H1 (cell line): ENCODE measurements around the gene IL5. TPM values are rescaled to one million over a fixed set of nuclear protein-coding genes. Genes with fewer than 3 reads are reported as not detected.

Experiments used
- CTCF ChIA-PET: fragments of 300-600 bp; sonication (Branson Sonifier 250); formaldehyde crosslinking; loops from one replicate; lab custom pipeline; 2021; ENCODE audit not compliant: partially characterized antibody; lab: Charles Lee
- POLR2A ChIA-PET: fragments of 300-600 bp; sonication (Branson Sonifier 250); formaldehyde crosslinking; loops from one replicate; lab custom pipeline; 2021; ENCODE audit warnings: inconsistent platforms; ENCODE audit not compliant: partially characterized antibody; lab: Charles Lee
- DNase-seq, 2 experiments: peaks; one replicate each; pipeline versions ENCODE4 v3.0.0 to v3.0.0-alpha.2; 2010 to 2022; ENCODE audit warnings: low spot score in 2 of 2, low read depth in 1 of 2, mixed read lengths in 1 of 2
- FAIRE-seq: peaks from 2 replicates; lab custom pipeline; 2011; peaks lifted over from hg19 to GRCh38; lab: Jason Lieb, UNC
- H2AFZ ChIP-seq: 2 replicates; pipeline ENCODE4 v1.8.1; 2012; ENCODE audit warnings: low read length, inconsistent platforms
- H2AK5ac ChIP-seq: 2 replicates; pipeline ENCODE4 v1.6.1; 2013; ENCODE audit warnings: low read depth, low read length
- H2BK120ac ChIP-seq: replicated peaks from 2 replicates; pipeline ENCODE3; 2013; ENCODE audit warnings: low read depth, low read length, inconsistent platforms
- H2BK12ac ChIP-seq: 2 replicates; pipeline ENCODE4 v1.6.1; 2013; ENCODE audit warnings: low read depth, low read length
- H2BK15ac ChIP-seq: 2 replicates; pipeline ENCODE4 v1.6.1; 2013; ENCODE audit warnings: low read length
- H2BK20ac ChIP-seq: 2 replicates; pipeline ENCODE4 v1.6.1; 2013; ENCODE audit warnings: low read length
- H2BK5ac ChIP-seq: 2 replicates; pipeline ENCODE4 v1.6.1; 2013; ENCODE audit warnings: low read depth, low read length
- H3K14ac ChIP-seq: 2 replicates; pipeline ENCODE4 v1.6.1; 2013; ENCODE audit warnings: inconsistent platforms; ENCODE audit not compliant: insufficient read length
- H3K18ac ChIP-seq: 2 replicates; pipeline ENCODE4 v1.6.1; 2013; ENCODE audit warnings: low read length; ENCODE audit errors: extremely low read depth
- H3K23ac ChIP-seq: 2 replicates; pipeline ENCODE4 v1.6.1; 2013; ENCODE audit warnings: inconsistent platforms; ENCODE audit not compliant: insufficient read length
- H3K23me2 ChIP-seq: 2 replicates; pipeline ENCODE4 v1.6.1; 2013; ENCODE audit warnings: low read depth, low read length
- H3K27ac ChIP-seq: 2 replicates; pipeline ENCODE4 v1.6.1; 2011; ENCODE audit warnings: low read depth, low read length, inconsistent platforms
- H3K27me3 ChIP-seq, 4 experiments: replicated peaks in 1 of 4; 1 replicate in 1 of 4; 2 replicates in 3 of 4; pipeline versions ENCODE4 v1.6.1 to v1.8.1; 2011 to 2013; ENCODE audit warnings: low read length in 3 of 4, mild to moderate bottlenecking in 3 of 4, inconsistent platforms in 2 of 4, mixed read lengths in 2 of 4, moderate library complexity in 1 of 4; ENCODE audit not compliant: control insufficient read depth in 3 of 4, insufficient read depth in 3 of 4; ENCODE audit errors: extremely low read depth in 1 of 4
- H3K36me3 ChIP-seq, 4 experiments: 2 replicates each; pipeline versions ENCODE4 v1.6.1 to v1.8.1; 2011 to 2013; ENCODE audit warnings: mild to moderate bottlenecking in 4 of 4, low read length in 3 of 4, moderate library complexity in 2 of 4, control low read depth in 1 of 4, inconsistent platforms in 1 of 4; ENCODE audit not compliant: insufficient read depth in 4 of 4, control insufficient read depth in 2 of 4
- H3K4ac ChIP-seq: replicated peaks from 2 replicates; pipeline ENCODE3; 2013; ENCODE audit warnings: low read length, low read depth, mixed read lengths, inconsistent platforms; ENCODE audit not compliant: insufficient read length
- H3K4me1 ChIP-seq, 4 experiments: replicated peaks in 1 of 4; 1 replicate in 1 of 4; 2 replicates in 3 of 4; pipeline versions ENCODE4 v1.6.1 to v1.8.1; 2011 to 2013; ENCODE audit warnings: low read length in 3 of 4, inconsistent platforms in 2 of 4, mixed read lengths in 1 of 4; ENCODE audit not compliant: insufficient read depth in 4 of 4, control insufficient read depth in 3 of 4
- H3K4me2 ChIP-seq, 2 experiments: 2 replicates each; pipeline versions ENCODE4 v1.6.1 to v1.8.1; 2011 to 2013; ENCODE audit warnings: low read depth in 2 of 2, low read length in 2 of 2, control low read depth in 1 of 2, inconsistent platforms in 1 of 2, mild to moderate bottlenecking in 1 of 2; ENCODE audit not compliant: insufficient read depth in 1 of 2
- H3K4me3 ChIP-seq, 4 experiments: fragments of 200-600, 300-600 bp in 1 of 4; sonication (generic), shearing (Covaris generic), sonication (Bioruptor Twin) in 1 of 4; 2 replicates each; pipeline versions ENCODE4 v1.5.1 to v1.8.1; 2011 to 2016; ENCODE audit warnings: low read length in 4 of 4, low read depth in 3 of 4, control low read depth in 2 of 4, inconsistent platforms in 2 of 4, mild to moderate bottlenecking in 2 of 4, mixed read lengths in 1 of 4, moderate library complexity in 1 of 4; ENCODE audit not compliant: insufficient read depth in 2 of 4; ENCODE audit errors: extremely low read depth in 1 of 4
- H3K56ac ChIP-seq: replicated peaks from 2 replicates; pipeline ENCODE3; 2013; ENCODE audit warnings: low read depth, mild to moderate bottlenecking, mixed read lengths, low read length, inconsistent platforms; ENCODE audit not compliant: insufficient read length
- H3K79me1 ChIP-seq: 2 replicates; pipeline ENCODE4 v1.6.1; 2013; ENCODE audit warnings: low read depth, low read length, control low read depth
- H3K79me2 ChIP-seq, 2 experiments: 2 replicates each; pipeline versions ENCODE4 v1.6.1 to v1.8.1; 2012 to 2013; ENCODE audit warnings: low read length in 2 of 2, mild to moderate bottlenecking in 2 of 2, inconsistent platforms in 1 of 2; ENCODE audit not compliant: insufficient read depth in 2 of 2, control insufficient read depth in 1 of 2
- H3K9ac ChIP-seq, 4 experiments: replicated peaks in 1 of 4; 1 replicate in 1 of 4; 2 replicates in 3 of 4; pipeline versions ENCODE4 v1.6.1 to v1.8.1; 2011 to 2013; ENCODE audit warnings: low read depth in 3 of 4, low read length in 3 of 4, control low read depth in 2 of 4, mild to moderate bottlenecking in 2 of 4, moderate library complexity in 2 of 4, inconsistent platforms in 1 of 4; ENCODE audit errors: extremely low read depth in 1 of 4
- H3K9me3 ChIP-seq, 2 experiments: 2 replicates each; pipeline versions ENCODE4 v1.6.1 to v1.8.1; 2012 to 2013; ENCODE audit warnings: mild to moderate bottlenecking in 2 of 2, moderate library complexity in 2 of 2, control low read depth in 1 of 2, inconsistent platforms in 1 of 2, low read depth in 1 of 2, low read length in 1 of 2, mixed read lengths in 1 of 2; ENCODE audit not compliant: insufficient read depth in 2 of 2
- H4K20me1 ChIP-seq, 2 experiments: replicated peaks in 1 of 2; 2 replicates each; pipeline versions ENCODE3 to v1.8.1; 2011 to 2013; ENCODE audit warnings: inconsistent platforms in 2 of 2, low read length in 2 of 2, mild to moderate bottlenecking in 1 of 2; ENCODE audit not compliant: insufficient read depth in 2 of 2, control insufficient read depth in 1 of 2
- H4K5ac ChIP-seq: 2 replicates; pipeline ENCODE4 v1.6.1; 2013; ENCODE audit warnings: low read length, low read depth, mixed read lengths, inconsistent platforms; ENCODE audit not compliant: insufficient read length
- H4K8ac ChIP-seq: 2 replicates; pipeline ENCODE4 v1.8.0; 2013; ENCODE audit warnings: mild to moderate bottlenecking, moderate library complexity, low read length, inconsistent platforms; ENCODE audit not compliant: insufficient read depth; ENCODE audit errors: extremely low read depth
- H4K91ac ChIP-seq: replicated peaks from 2 replicates; pipeline ENCODE3; 2013; ENCODE audit warnings: low read length, mixed read lengths, inconsistent platforms; ENCODE audit not compliant: insufficient read length
- CBX5 ChIP-seq: fragments of 300-800, 300-1000 bp; sonication (generic); IDR thresholded peaks from 2 replicates; pipeline ENCODE4 v1.7.1; 2016; ENCODE audit warnings: antibody characterized with exemption, low read length, low read depth
- CBX8 ChIP-seq: fragments of 300-800, 300-1000 bp; sonication (generic); IDR thresholded peaks from 2 replicates; pipeline ENCODE4 v1.7.1; 2016; ENCODE audit warnings: low read depth, low read length, borderline replicate concordance
- CREB1 ChIP-seq: IDR thresholded peaks from 2 replicates; pipeline ENCODE4 v1.6.1; 2012; ENCODE audit warnings: inconsistent platforms
- KDM5A ChIP-seq: fragments of 200-600 bp; IDR thresholded peaks from 2 replicates; pipeline ENCODE4 v1.7.1; 2012; ENCODE audit warnings: mild to moderate bottlenecking, low read length, inconsistent platforms, mixed read lengths
- WGBS, 2 experiments: shearing (Covaris generic) in 1 of 2; methylation state at CpG; one replicate each; pipeline versions ENCODE4 v1.1.6 to v1.1.7; 2013 to 2015; ENCODE audit warnings: low lambda C conversion rate in 2 of 2, mixed read lengths in 2 of 2, inconsistent platforms in 1 of 2, low coverage in 1 of 2, missing lambda C conversion rate in 1 of 2; ENCODE audit not compliant: insufficient replicate concordance in 2 of 2, insufficient coverage in 1 of 2, insufficient read length in 1 of 2; ENCODE audit errors: extremely low coverage in 1 of 2, missing lambda C conversion rate in 1 of 2; 5-methylcytosine and 5-hydroxymethylcytosine counted together
- polyA plus RNA-seq, 7 experiments: library from polyadenylated mRNA; depleted of rRNA in 3 of 7; stranded (reverse) in 5 of 7; unstranded in 2 of 7; fragments of >200 nt in 5 of 7; fragments of 200-250 nt in 2 of 7; gene quantifications; 1 replicate in 5 of 7; 2 replicates in 1 of 7; 4 replicates in 1 of 7; pipeline versions ENCODE4 v1.2.1 to v1.2.3, GENCODE V29; 2011 to 2013; ENCODE audit warnings: missing spikeins in 2 of 7, mixed read lengths in 2 of 7
- total RNA-seq: library from RNA; stranded (reverse); fragmentation: NEBNext Ultra II Directional; extraction: Animal tissue kit (Norgen Biotek cat#: 25700); gene quantifications from 2 replicates; pipeline ENCODE4 v1.2.1, GENCODE V29; 2021

Gene IL5
- total and polyA plus RNA-seq, 2 of the 8 experiments (the other 6 are each of a cell fraction or from before 2014, with no cell fraction given), result not detected

DNA sequence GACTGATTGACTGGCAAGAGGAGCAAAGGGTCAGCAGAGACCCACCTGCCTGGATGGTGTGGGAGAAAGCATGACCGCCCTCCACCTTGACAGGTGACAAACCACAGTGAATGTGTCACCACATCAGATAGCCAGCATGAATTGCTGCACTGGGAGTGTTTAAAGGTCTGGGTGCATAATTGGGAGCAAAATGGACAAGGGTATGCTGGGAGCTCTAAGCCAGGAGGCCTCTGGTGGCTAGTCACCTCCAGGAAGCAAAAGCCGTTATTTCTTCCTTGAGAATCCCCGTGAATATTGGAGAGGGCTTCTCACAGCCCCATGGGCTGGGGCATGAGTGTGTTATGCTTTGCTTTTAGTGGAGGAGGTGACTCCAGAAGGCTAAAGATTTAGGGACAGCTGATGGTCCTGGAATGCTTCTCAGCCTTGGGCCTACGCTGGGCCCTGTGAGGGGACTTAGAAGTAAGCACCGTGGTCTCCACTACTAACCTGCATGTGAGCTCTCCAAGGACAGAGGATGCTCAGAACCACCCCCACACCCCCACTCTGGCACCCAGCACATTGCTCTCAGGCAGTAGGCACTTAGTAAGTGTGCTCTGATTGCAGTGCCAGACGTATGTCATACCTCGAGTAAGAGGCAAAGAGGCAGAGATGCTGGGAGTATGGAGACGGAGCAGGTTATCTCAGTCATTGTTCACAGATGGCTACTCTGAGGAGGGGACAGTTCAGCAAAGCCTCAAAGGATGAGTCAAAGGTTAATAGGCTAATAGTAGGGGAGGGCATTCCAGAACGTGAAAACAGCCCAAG lies 43.7 kb downstream of the IL5 start:
- H2BK5ac ChIP-seq, result no peak overlapping the region
- H2BK20ac ChIP-seq, result no peak overlapping the region
- ChIA-PET CTCF (interaction anchor here (0.6 to 19.9 kb wide), 33 partner anchors 10 to 262 kb away, joined by 3 to 353 read pairs (median 6); partner anchors contain the start of genes IRF1 and SLC22A5), POLR2A (interaction anchor here (1.0 to 2.4 kb wide), 2 partner anchors 10 to 11 kb away, joined by 3 to 6 read pairs; no protein-coding TSS in a partner anchor)
- H4K91ac ChIP-seq, result no peak overlapping the region
- no peak overlapping the region for H2AFZ ChIP-seq
- no peak overlapping the region for H3K27ac ChIP-seq
- no peaks in the 10 kb centered on the region for H3K79me1 ChIP-seq
- TF ChIP-seq CREB1 (no peak), KDM5A (no peak), CBX5 (no peak), CBX8 (no peak)
- no peak overlapping the region for H2AK5ac ChIP-seq
- H2BK15ac ChIP-seq, result peak overlapping the region; percentile 46; the same call in 1 of the 2 replicates
- H3K79me2 ChIP-seq, result no peaks in the 10 kb centered on the region
- no peak overlapping the region for H3K23ac ChIP-seq
- no peak overlapping the region for H2BK120ac ChIP-seq
- WGBS, 2 experiments, result 78% methylated on average over 9 of the region's 9 CpGs; no CpG with 5 or more reads in 1 of the 2 experiments
- H3K9me3 ChIP-seq, result no peaks in the 10 kb centered on the region
- H3K4me2 ChIP-seq, result no peak overlapping the region
- H3K9ac ChIP-seq, result no peak overlapping the region
- no peak overlapping the region for H2BK12ac ChIP-seq
- DNase-seq (peak in 1 of 2 experiments; percentile 35), FAIRE-seq (no peak)
- no peak overlapping the region for H4K8ac ChIP-seq
- no peak overlapping the region for H3K56ac ChIP-seq
- no peaks in the 10 kb centered on the region for H3K27me3 ChIP-seq
- no peaks in the 10 kb centered on the region for H4K20me1 ChIP-seq
- H3K4ac ChIP-seq, result no peak overlapping the region
- H3K4me1 ChIP-seq, result peaks cover 4 to 10% (median 7%) of the 10 kb centered on the region in 4 experiments; a peak in 6 of 7 replicates
- peaks cover 12% of the 10 kb centered on the region; the same call in 1 of the 2 replicates for H3K23me2 ChIP-seq
- H3K36me3 ChIP-seq, result no peaks in the 10 kb centered on the region
- no peak overlapping the region for H3K4me3 ChIP-seq
- no peak overlapping the region for H3K18ac ChIP-seq
- no peak overlapping the region for H4K5ac ChIP-seq
- no peak overlapping the region for H3K14ac ChIP-seq
